HL-60/S4 (cell line): ENCODE data around the gene ARVCF.

ENCODE experiments used
- in situ Hi-C: fragments of 300-500 bp; cut with MboI; formaldehyde crosslinking; loops from 2 replicates; pipeline ENCODE4 v1.14.3; 2022; ENCODE audit warnings: low sequenced_read_pairs

ARVCF gene, protein sequence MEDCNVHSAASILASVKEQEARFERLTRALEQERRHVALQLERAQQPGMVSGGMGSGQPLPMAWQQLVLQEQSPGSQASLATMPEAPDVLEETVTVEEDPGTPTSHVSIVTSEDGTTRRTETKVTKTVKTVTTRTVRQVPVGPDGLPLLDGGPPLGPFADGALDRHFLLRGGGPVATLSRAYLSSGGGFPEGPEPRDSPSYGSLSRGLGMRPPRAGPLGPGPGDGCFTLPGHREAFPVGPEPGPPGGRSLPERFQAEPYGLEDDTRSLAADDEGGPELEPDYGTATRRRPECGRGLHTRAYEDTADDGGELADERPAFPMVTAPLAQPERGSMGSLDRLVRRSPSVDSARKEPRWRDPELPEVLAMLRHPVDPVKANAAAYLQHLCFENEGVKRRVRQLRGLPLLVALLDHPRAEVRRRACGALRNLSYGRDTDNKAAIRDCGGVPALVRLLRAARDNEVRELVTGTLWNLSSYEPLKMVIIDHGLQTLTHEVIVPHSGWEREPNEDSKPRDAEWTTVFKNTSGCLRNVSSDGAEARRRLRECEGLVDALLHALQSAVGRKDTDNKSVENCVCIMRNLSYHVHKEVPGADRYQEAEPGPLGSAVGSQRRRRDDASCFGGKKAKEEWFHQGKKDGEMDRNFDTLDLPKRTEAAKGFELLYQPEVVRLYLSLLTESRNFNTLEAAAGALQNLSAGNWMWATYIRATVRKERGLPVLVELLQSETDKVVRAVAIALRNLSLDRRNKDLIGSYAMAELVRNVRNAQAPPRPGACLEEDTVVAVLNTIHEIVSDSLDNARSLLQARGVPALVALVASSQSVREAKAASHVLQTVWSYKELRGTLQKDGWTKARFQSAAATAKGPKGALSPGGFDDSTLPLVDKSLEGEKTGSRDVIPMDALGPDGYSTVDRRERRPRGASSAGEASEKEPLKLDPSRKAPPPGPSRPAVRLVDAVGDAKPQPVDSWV

DNA sequence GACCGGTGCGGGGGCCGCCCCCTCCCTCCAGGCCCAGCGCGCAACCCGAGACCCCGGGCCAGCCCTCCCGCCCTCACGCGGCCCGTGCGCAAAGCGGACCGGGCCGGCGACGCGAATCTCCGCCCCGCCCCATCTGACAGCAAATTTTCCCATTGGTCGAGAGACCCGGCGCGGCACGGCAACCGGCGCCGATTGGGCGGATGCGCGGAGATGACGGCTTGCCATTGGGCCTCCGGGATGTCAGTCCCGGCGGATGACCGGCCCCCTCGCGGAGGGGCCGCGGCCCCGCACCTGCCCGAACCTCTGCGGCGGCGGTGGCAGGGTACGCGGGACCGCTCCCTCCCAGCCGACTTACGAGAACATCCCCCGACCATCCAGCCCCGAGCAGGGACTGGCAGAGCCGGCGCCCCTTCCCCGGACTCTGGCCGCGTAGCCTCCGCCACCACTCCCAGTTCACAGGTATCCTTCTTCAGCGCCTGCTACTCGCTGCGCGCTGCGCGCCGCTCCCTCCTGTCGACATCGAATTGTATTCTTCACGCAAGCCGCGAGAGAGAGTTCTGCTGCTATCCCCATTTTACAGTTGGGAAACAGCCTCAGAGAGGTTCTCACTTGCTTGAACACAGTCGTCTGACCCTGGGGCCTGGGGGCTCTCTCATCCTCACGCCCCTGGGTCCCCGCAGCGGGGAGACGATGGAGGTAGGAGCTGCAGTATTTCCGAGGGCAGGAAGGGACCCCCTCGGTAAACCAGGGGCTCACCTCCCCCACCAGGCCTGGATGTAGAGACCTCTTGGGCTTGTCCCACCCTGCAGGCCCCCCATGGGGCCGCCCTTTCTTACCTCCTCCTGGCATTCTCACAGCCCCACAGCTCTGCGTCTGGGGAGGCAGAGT lies at the start of gene ARVCF:
ARVCF (minus strand) TSS at position 90 of the 888 bp plus-strand sequence. CDS start 26,029 bp downstream, outside the sequence.
- in situ Hi-C loops: no loop called here

DNA sequence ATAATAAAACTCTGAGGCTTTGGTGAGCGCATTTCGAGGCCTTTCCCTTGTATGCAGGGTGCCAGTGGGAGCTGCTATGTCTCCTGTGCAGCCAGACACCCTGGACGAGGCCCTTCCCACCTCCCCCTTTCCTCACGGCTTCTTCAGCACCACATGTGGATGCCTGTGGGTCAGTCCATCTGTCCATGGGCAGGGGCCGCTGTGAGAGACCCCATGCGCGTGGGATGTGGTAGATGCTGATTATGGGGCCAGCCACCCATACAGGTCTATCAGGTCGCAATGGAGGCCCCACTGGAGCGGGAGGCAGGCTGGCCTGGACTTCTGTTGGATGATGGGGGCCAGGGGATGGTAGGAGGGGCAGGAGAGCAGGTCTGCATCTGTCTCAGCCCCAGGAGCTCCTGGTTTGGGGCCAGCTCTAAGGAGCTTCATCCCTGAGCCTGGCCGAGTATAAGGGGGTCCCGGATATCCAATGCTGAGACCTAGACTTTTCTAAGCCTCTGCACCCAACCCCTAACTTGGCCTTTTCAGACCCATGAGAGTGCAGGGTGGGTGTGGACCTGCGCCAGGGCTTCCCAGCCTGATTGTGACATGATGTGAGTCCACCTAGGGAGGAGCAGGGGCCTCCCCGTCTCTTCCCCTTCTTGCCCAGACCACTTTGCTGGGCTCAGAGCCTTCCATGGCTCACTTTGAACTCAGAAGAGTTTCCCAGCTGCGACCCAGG lies 49.4 kb upstream of the ARVCF start:
- in situ Hi-C loops: no loop called here

DNA sequence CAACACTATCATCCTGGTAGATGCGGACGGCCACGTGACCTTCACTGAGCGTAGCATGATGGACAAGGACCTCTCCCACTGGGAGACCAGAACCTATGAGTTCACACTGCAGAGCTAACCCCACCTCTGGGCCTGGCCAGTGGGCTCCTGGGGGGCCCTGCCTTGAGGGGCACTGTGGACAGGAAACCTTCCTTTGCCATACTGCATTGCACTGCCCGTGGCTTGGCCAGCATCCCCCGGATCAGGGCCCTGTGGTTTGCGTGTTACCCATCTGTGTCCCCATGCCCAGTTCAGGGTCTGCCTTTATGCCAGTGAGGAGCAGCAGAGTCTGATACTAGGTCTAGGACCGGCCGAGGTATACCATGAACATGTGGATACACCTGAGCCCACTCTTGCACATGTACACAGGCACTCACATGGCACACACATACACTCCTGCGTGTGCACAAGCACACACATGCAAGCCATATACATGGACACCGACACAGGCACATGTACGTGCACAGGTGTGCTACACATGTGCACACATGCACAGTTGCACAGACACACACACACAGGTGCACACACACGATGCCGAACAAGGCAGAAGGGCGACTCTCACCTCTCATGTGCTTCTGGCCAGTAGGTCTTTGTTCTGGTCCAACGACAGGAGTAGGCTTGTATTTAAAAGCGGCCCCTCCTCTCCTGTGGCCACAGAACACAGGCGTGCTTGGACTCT lies 48.1 kb upstream of the ARVCF start:
- in situ Hi-C loops: no loop called here

GRCh38 chr22:20064140-20064480 lies 47.5 kb upstream of the ARVCF start:
- in situ Hi-C loops: no loop called here

- in situ Hi-C loops: no loop called here
Observed at GRCh38 chr22:20063271-20064139, 46.9 kb upstream of the ARVCF start.

GRCh38 chr22:20062766-20063083 lies 46.1 kb upstream of the ARVCF start:
- in situ Hi-C loops: no loop called here

- in situ Hi-C loops: no loop called here
Observed at GRCh38 chr22:20062043-20062765, 45.6 kb upstream of the ARVCF start.

DNA sequence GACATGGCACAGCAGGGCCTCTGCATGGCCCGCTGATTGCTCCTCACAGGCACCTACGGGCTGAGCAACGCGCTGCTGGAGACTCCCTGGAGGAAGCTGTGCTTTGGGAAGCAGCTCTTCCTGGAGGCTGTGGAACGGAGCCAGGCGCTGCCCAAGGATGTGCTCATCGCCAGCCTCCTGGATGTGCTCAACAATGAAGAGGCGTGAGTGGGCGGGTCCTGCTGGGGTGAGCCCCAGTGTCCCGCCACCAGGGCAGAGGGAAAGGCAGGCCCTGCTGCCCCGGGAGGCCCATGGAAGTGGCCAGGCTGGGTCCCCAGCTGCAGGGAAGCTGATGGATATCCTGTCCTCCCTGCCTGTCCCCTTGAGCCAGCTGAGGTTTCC lies 44.8 kb upstream of the ARVCF start:
- in situ Hi-C loops: no loop called here

- in situ Hi-C loops: no loop called here
Observed at GRCh38 chr22:20060700-20061480, 44.3 kb upstream of the ARVCF start.

DNA sequence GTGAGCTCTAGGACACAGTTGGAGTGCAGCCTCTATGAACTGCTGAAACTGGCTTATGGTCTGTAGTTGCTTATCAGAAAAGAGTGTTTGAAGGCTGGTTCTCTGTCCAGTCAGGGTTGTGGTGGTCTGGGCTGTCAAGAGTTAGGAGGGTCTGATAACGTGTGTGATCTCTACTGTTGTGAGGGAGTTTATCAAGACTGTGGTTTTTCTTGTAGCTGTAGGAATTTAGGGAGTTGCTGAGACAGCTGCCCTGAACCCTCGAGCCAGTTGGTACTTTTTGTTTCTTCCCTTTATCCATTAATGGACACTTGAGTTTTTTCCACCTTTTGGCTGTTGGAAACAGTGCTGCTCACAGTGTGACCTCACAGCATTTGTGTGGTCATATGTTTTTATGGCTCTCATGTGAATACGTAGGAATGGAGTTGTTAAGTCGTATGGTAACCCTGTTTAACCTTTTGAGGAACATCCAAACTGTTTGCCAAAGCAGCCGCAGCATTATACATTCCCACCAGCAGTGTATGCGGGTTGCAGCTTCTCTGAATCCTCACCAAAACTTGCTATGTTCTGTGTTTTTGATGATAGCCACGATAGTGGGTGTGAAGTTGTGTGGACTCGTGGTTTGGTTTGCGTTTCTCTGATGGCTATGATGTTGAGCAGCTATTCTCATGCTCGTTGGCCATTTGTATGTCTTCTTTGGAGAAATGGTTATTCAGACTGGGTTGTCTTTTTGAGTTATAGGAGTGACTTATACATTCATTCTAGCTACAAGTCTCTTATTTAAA lies 42.6 kb upstream of the ARVCF start:
- in situ Hi-C loops: no loop called here

- in situ Hi-C loops: no loop called here
Observed at GRCh38 chr22:20057596-20058268, 41.1 kb upstream of the ARVCF start.

DNA sequence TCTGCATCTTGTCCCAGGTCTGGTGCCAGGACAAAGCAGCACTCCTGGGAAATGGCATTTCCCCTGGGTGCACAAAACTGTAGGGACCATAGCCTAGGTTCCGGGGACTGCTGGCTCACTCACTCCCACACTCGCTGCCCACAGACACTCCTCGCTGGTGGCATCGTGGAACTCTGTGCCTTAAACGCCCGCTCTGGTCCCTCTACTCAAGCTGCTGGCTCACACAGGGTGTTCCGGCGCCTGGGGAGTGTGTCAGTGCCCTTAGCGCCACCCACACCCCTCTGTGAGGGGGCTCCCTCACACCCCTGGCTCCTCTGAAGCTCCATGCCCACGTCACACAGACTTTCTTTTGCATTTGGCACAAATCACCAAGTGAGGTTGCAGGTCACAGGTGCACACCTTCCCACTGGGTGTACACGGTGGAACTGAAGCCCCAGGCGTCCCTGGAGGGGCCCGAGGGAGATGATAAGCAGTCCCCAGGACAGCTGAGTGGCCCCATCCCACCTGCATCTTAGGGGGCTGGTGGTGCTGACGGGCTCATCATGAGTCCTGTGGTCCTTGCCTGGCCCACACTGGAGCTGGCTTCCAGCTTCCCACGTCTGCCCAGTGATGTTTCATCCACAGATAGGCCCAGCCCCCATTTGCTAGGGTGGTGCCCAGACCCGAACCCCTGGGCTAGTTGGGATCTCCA lies 40.2 kb upstream of the ARVCF start:
- in situ Hi-C loops: no loop called here

GRCh38 chr22:20056161-20056560 lies 39.5 kb upstream of the ARVCF start:
- in situ Hi-C loops: no loop called here

DNA sequence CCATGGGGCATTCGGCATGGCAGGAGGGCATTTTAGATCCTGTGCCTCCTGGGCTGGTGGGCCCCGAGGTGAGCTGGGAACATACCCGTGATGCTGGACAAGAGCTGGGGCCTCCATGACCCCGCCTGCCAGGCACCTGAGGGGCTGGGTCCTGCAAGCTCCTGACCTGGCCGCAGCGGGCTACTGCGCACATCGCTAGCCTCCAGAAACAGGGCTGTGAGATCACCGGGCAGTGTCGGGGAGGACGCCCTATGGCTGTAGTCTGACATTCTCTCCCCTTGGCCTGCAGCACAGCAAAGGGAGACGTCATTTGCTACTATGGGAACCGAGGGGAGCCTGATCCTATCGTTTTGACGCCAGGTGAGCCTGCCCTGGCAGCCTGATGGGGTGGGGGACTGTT lies 39.0 kb upstream of the ARVCF start:
- in situ Hi-C loops: no loop called here

- in situ Hi-C loops: no loop called here
Observed at GRCh38 chr22:20055144-20055543, 38.5 kb upstream of the ARVCF start.

DNA sequence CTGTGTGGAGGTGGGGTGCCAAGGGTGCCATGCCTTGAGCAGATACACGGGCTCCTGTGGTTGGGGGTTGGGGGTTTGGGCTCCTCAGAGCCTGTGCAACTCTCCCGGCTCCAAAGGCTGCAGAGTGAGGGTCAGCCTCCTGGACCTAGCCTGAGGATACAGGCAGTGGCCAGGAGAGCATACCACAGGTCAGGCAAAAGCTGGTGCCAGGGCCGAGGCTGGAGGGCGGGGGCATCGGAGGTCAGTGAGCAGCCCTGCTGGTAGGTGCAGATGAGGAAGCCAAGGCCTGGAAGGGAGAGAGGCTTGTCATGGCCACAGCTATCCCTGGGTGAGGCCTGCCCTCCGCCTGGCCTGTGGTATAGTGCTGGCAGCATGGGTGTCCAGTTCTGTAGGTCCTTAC lies 37.9 kb upstream of the ARVCF start:
- in situ Hi-C loops: no loop called here
